Natural killer cell (primary cell): ENCODE data around the gene KCTD19. TPM values are rescaled to one million over a fixed set of nuclear protein-coding genes. Genes with fewer than 3 reads are reported as not detected.

Source experiments
- ATAC-seq, 3 donors: fragments of 150-1000 bp in 2 of 3; fragments of 200-7000 bp in 1 of 3; cut with Tn5 transposase; 1 replicate in 1 of 3; 2 replicates in 2 of 3; pipeline ENCODE4 v1.10.0; 2021; ENCODE audit warnings: mild to moderate bottlenecking in 2 of 3, moderate library complexity in 2 of 3
- DNase-seq, 2 donors: peaks; one replicate each; pipeline versions ENCODE4 v3.0.0 to v3.0.0-alpha.2; 2013 to 2021; ENCODE audit warnings: mixed read lengths in 1 of 2
- H3K27ac ChIP-seq: one replicate; pipeline ENCODE4 v1.5.1; 2013; ENCODE audit warnings: mild to moderate bottlenecking, low read length
- H3K27me3 ChIP-seq: one replicate; pipeline ENCODE4 v1.6.1; 2013; ENCODE audit warnings: low read length; ENCODE audit not compliant: control insufficient read depth, insufficient read depth
- H3K36me3 ChIP-seq: one replicate; pipeline ENCODE4 v1.6.1; 2013; ENCODE audit warnings: low read length; ENCODE audit not compliant: control insufficient read depth, insufficient read depth
- H3K4me1 ChIP-seq: one replicate; pipeline ENCODE4 v1.6.1; 2013; ENCODE audit warnings: low read length; ENCODE audit not compliant: control insufficient read depth, insufficient read depth
- H3K4me3 ChIP-seq: one replicate; pipeline ENCODE4 v1.5.1; 2013; ENCODE audit warnings: low read length
- H3K9me3 ChIP-seq: one replicate; pipeline ENCODE4 v1.6.1; 2013; ENCODE audit warnings: low read length; ENCODE audit not compliant: control insufficient read depth, insufficient read depth
- H3K27ac Mint-ChIP-seq, 2 donors: one replicate each; pipeline ENCODE4 v1.8.0; 2022; ENCODE audit warnings: mild to moderate bottlenecking in 2 of 2, mixed read lengths in 2 of 2, moderate library complexity in 1 of 2
- H3K27me3 Mint-ChIP-seq, 2 donors: one replicate each; pipeline ENCODE4 v1.8.0; 2022; ENCODE audit warnings: low read depth in 2 of 2, mixed read lengths in 2 of 2
- H3K36me3 Mint-ChIP-seq: one replicate; pipeline ENCODE4 v1.8.0; 2022; ENCODE audit warnings: mixed read lengths
- H3K4me1 Mint-ChIP-seq, 2 donors: one replicate each; pipeline ENCODE4 v1.8.0; 2022; ENCODE audit warnings: mixed read lengths in 2 of 2
- H3K4me3 Mint-ChIP-seq: one replicate; pipeline ENCODE4 v1.8.0; 2022; ENCODE audit warnings: mild to moderate bottlenecking, moderate library complexity, mixed read lengths
- H3K9me3 Mint-ChIP-seq, 2 donors: one replicate each; pipeline ENCODE4 v1.8.0; 2022; ENCODE audit warnings: mixed read lengths in 2 of 2
- CTCF ChIP-seq: fragments of 200-600 bp; IDR thresholded peaks from one replicate; pipeline ENCODE4 v1.8.0; 2022; ENCODE audit warnings: antibody characterized with exemption
- WGBS: methylation state at CpG from one replicate; pipeline ENCODE4 v1.1.7; 2013; ENCODE audit warnings: missing lambda C conversion rate; ENCODE audit not compliant: insufficient coverage; 5-methylcytosine and 5-hydroxymethylcytosine counted together
- intact Hi-C: fragments of 100-400 bp; cut with micrococcal nuclease; formaldehyde crosslinking; loops from one replicate; pipeline ENCODE4 v1.14.2; 2022
- total RNA-seq, 4 donors: library from RNA; stranded (reverse); fragments of 120-200 nt in 1 of 4; gene quantifications; one replicate each; pipeline versions ENCODE4 v1.2.3 to v1.2.4, GENCODE V29; 2013 to 2022

KCTD19 gene
- total RNA-seq, 3 donors from 2014 or later (not counting 1 experiment from before 2014, with no cell fraction given), result not detected

- H3K27ac ChIP-seq, result no peak overlapping the region
- DNase-seq (no peak), ATAC-seq (no peak)
- H3K27me3 Mint-ChIP-seq, result peaks cover 18 to 35% of the 10 kb centered on the region in 2 donors
- no peak overlapping the region for H3K27ac Mint-ChIP-seq
- H3K4me1 Mint-ChIP-seq, result peaks cover 20 to 42% of the 10 kb centered on the region in 2 donors
- H3K9me3 Mint-ChIP-seq, result no peaks in the 10 kb centered on the region
- H3K36me3 Mint-ChIP-seq, result no peaks in the 10 kb centered on the region
- H3K4me3 ChIP-seq, result peak overlapping the region; percentile 27
- peaks cover 40% of the 10 kb centered on the region for H3K4me1 ChIP-seq
- H3K36me3 ChIP-seq, result no peaks in the 10 kb centered on the region
- 33% methylated on average over 20 of the region's 22 CpGs for WGBS
- no peaks in the 10 kb centered on the region for H3K9me3 ChIP-seq
- intact Hi-C loops, result no loop called here
- peak overlapping the region; percentile 75 for H3K4me3 Mint-ChIP-seq
- no peak for TF ChIP-seq CTCF
- peaks cover 17% of the 10 kb centered on the region for H3K27me3 ChIP-seq
Measured at GRCh38 chr16:67249178-67250044, 77.1 kb downstream of the KCTD19 start.

DNA sequence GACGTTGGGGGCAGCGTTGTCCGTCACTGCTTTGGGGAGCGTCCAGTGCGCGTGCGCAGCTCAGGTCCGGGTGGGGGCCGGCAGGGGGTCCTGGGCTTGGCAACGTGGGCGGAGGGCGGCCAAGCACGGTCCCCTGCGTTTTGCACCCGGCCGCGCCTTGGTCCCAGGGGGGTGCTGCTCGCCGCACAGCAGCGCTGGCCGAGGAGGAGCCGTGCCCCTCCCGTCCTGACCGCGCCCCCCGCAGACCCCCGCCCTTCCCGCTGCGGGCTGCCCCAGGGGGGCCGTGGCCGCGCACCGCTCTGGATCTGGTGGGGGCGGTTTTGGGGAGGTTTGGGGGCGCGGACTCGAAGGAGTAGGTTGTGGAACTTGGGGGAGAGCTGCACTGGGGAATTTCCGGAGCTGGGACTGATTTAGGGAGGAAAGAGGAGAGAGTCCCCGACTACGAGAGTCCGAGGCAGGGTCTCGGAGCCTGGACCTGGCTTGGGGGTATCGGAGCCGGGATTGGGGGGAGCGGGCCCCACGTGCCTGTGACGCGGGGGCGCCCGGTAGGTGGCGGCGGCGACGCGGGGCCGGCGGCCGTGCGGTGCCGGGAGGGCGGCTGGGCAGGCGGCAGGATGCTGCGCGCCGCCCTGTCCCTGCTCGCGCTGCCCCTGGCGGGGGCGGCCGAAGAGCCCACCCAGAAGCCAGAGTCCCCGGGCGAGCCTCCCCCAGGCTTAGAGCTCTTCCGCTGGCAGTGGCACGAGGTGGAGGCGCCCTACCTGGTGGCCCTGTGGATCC, 78.0 kb downstream of the KCTD19 start, which contains the start of gene SLC9A5:
TSS of gene SLC9A5 (plus strand) at position 579 of the 777 bp plus-strand sequence. CDS start at position 615, 36 bp downstream.
- no peaks in the 10 kb centered on the region for H3K36me3 ChIP-seq
- peak within 1 kb of the TSS; percentile 60 for H3K27ac ChIP-seq
- no peaks in the 10 kb centered on the region for H3K9me3 Mint-ChIP-seq
- ATAC-seq (no peak), DNase-seq (peak; percentile 37 to 58)
- peak within 1 kb of the TSS; percentile 65 for H3K4me3 ChIP-seq
- H3K27me3 ChIP-seq, result peaks cover 17% of the 10 kb centered on the region
- H3K9me3 ChIP-seq, result no peaks in the 10 kb centered on the region
- peaks cover 26 to 50% of the 10 kb centered on the region in 2 donors for H3K4me1 Mint-ChIP-seq
- H3K36me3 Mint-ChIP-seq, result no peaks in the 10 kb centered on the region
- H3K4me3 Mint-ChIP-seq, result peak within 1 kb of the TSS; percentile 96
- peaks cover 18 to 35% of the 10 kb centered on the region in 2 donors for H3K27me3 Mint-ChIP-seq
- H3K27ac Mint-ChIP-seq, result peak within 1 kb of the TSS; percentile 92 to 98
- TF ChIP-seq CTCF, result no peak
- intact Hi-C loops, result no loop called here
- WGBS, result under 1% methylated on average over 75 of the region's 75 CpGs
- H3K4me1 ChIP-seq, result peaks cover 49% of the 10 kb centered on the region

- no peaks in the 10 kb centered on the region for H3K9me3 Mint-ChIP-seq
- Histone ChIP-seq H3K27me3 (peaks cover 17% of the 10 kb centered on the region), H3K9me3 (no peaks in the 10 kb centered on the region), H3K27ac (peak overlapping the region; percentile 60), H3K4me3 (peak overlapping the region; percentile 65), H3K4me1 (peaks cover 52% of the 10 kb centered on the region), H3K36me3 (no peaks in the 10 kb centered on the region)
- peak in 1 of 2 donors; percentile 35 for DNase-seq
- H3K4me3 Mint-ChIP-seq, result peak overlapping the region; percentile 96
- WGBS, result 12% methylated on average over 7 of the region's 7 CpGs
- H3K27me3 Mint-ChIP-seq, result peaks cover 18 to 35% of the 10 kb centered on the region in 2 donors
- H3K27ac Mint-ChIP-seq, result peak overlapping the region; percentile 92 to 98
- peaks cover 26 to 52% of the 10 kb centered on the region in 2 donors for H3K4me1 Mint-ChIP-seq
- H3K36me3 Mint-ChIP-seq, result no peaks in the 10 kb centered on the region
- intact Hi-C loops, result no loop called here
- no peak for ATAC-seq
- TF ChIP-seq CTCF, result no peak
Measured at GRCh38 chr16:67248073-67248400, 78.5 kb downstream of the KCTD19 start.
